NCI-H2171 treated with DMSO at 0.1 percent for 48 hours (cell line): ENCODE data around the gene OLFM2.
"Not testable (repeated sequence)": the region's sequence is repeated elsewhere in the genome, so short reads cannot be mapped to it uniquely, and the experiment has no call there.

Experiments
- DNase-seq: peaks from one replicate; lab custom pipeline; 2025; lab: John Stamatoyannopoulos, UW

Gene OLFM2

DNA sequence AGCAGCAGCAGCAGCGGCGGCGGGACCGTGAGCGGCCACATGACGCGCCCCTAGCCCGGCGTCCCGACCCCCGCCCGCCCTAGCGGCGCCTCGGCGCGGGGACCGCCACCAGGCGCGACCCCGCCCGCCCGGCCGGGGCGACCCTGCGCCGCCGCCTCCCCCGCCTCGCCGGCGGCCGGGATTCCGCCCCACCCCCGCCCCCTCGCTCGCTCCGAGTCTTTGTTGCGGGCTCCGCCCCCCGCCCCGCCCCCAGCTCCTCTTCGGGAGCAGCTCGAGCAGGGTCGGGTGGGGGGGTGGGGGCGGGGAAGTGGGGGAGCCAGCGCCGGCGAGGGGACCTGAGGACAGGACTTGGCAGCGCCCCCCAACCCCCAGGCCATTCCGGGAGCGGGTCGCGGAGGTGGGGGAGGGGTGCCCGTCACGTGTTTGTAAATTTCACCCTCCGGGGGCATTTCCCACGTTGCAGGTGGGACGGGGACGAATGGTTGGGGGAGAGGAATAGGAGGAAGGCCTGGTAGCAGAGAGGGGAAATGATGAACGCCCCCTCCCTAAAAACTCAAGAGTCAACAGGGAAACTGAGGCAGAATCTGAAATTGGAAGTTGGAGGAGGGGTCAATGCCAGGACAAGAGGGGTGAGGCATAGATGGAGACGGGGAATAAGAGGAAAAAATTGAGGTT, at the start of gene OLFM2:
Gene OLFM2 (minus strand): TSS at position 190 of the 675 bp plus-strand sequence. CDS start 149 bp downstream, at position 41.
- peak; percentile 16 for DNase-seq

DNA sequence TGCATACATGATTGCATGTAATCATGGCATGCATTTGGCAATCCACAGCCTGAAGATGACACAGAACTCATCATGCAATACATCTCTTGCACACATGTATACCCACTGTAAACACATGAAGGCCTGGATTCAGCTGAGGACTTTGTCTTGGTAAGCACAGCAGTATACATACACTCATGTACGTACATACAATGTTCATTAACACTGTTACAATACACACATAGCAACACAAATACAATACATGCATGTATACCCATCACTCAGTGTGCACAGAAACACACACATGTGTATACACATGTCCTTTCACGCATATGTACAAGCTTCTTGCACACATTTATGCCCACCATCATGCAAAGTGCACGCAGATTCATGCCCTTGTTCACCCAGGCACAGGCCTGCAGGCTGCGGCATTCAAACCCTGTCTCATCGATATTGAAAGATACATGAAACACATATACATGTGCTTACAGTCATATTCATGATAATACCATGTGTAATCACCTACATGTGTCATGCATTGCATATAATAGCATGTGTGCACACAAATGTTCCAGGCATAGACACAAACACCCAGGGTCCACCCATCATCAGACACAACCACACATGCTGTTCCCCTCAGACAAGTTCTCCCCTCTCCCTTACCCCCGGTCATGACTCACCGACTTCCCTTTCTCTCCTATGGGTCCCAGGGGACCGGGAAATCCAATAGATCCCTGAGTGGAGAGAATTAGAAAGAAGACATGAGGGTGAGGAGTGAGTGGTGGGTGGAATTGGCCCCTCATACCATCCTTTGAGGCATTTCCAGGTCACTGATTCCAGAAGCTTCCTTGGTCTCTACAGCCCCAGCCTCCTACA, 45.3 kb upstream of the OLFM2 start:
- DNase-seq, result no peak

DNA sequence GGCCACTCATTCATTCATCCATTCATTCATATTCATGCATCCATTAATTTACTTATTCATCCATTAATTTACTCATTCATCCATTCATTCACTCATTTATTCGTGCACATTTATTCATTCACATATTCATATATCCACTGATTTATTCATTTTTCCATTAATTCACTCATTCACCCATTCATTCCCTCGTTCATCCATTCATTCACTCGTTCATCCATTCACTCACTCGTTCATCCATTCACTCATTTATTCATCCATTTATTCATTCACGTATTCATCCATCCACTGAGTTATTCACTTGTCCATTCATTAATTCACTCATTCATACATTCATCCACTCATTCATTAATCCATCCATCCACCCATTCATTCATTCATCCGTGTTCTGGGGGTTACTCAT, 35.8 kb upstream of the OLFM2 start:
- DNase-seq, result no peak

DNA sequence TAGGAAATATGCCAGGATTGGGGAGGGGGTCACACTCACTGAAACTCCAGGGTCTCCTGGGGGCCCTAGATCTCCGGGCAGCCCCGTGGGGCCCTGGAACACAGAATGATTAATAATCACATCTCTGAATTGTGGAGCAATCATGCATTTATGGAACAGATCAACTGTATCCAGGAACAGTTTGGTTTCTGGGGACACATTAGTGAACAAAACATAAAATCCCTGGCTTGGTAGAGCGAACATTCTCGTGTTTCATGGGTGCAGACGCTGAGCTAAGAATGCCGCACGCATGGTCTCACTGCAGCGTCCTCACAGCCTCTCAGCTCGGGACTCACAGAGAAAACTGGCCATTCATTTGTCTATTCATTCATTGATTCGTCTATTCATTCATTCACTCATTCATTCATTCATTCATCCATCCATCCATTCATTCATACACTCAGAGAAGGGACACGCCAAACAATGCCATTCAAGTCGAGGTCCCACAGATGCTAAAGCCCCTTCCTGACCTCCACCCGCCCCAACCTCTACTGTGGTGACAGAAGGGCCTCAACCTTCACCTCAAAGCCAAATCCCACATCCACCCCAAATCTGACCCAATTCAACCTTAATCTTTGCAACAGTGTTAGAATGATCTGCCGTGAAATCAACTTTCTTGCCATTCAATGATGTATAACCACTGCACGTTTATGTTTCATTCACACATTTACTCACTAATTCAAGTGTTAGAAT, 35.0 kb upstream of the OLFM2 start:
- no peak for DNase-seq

DNA sequence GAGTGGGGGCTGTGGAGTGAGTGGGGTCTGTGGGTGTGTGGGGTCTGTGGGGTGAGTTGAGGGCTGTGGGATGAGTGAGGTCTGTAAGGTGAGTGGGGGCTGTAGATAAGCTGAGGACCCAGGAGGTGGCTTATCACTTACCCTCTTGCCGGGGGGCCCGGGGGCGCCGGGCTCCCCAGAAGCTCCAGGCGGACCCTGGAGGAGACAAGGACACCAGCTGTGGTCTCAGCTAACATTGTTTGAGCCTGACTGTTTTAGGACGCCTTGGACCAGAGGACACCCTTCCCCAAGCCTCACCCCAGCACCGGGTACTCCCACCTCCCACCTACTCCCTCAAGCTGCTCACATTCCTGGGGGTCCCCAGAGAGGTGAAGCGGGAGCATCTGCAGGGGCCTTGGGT, 34.2 kb upstream of the OLFM2 start:
- no peak for DNase-seq

DNA sequence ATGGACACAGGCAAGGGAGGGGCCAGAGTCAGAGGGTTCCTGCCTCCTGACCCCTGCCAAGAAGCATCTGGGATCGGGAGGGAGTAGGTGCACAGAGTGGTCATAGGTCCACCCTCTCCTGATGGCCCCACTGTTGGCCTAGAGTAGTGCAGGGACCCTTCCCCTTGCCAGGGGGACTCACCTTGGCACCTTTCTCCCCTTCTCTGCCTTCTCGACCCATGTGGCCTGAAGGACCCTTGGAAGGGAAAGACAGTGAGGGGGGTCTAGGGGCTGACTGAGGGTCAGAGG, 33.3 kb upstream of the OLFM2 start:
- DNase-seq, result no peak

DNA sequence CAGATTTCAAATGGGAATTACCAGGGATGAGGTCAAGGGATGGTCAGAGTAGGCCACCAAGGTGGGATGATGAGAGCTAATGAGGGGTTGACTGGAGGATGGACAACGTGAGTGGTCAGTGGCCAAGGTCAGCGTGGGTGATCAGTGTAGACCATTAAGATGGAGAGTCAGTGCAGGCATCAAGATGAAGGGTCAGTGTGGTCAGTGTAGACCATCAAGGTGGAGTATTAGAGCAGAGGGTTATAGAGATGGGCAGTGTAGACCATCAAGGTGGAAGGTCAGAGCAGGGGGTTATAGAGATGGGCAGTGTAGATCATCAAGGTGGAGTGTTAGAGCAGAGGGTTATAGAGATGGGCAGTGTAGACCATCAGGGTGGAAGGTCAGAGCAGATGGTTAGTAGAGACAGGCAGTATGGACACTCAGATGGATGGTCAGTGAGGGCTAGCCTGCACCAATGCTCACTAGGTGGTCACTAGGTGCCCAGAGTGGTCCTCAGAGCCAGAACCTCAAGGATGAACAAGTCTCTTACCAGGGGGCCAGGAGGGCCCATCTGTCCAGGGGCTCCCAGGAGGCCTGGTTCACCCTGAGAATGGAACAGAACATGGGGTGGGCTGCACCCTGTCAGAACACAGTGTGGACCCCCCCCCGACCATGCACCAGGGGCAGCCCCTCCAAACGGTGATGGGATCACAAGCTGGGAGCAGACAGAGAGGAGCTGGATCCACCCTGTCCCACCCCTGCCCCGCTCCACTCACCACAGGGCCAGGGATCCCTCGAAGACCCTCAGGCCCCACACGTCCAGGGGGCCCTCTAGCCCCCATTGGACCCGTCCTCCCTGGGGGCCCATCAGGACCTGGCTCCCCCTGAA, 32.7 kb upstream of the OLFM2 start:
- no peak for DNase-seq

DNA sequence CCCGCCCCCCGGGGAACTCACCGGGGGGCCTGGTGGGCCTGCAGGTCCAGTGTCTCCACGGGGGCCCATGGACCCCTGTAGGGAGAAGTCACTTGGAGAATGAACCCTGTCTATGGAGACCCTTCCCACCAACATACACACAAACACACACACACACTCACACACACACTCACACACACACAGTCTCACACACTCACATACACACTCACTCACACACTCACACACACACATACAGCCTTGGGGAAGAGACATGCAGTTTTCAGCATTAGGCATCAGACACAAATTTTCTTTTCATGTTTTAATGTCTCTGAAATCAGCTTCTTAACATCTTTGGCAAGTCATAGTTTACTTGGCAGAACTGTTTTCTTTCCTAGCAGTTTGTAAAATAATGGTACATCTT, 31.0 kb upstream of the OLFM2 start:
- DNase-seq, result no peak

DNA sequence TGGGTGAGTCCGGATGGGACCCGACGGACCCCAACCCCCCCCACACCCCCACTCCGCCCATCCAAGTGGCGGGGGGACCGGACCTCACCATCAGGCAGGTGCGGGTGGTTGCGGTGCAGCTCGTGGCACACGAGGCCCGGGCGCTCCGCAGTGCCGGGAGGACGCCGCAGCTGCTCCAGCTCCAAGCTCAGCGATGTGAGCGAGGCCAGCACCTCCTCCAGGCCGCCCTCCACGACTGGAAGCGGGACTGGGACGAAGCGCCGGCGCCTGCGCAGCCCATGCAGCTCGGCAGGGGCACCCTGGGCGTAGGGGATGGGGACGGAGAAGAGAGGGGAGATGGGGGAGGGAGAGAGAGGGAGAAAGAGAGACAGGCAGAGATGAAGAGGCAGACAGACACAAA, 30.1 kb upstream of the OLFM2 start:
- DNase-seq, result no peak

DNA sequence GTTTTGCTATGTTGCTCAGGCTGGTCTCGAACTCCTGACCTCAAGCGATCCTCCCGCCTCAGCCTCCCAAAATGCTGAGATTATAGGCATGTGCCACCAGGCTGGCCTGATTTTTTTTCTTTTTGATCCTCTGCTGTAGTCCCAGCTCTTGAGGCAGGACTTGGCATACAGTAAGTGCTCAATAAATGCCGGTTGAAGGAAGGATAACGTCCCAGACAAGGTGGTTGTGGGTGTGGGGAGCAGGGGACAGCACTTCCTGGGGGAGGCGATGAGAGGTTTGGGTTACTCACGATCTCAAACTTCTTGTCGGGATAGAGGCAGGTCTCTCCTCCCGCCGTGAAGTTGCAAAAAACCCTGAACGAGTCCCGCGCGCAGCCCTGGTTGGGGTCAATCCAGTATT, 29.7 kb upstream of the OLFM2 start:
- DNase-seq, result no peak

DNA sequence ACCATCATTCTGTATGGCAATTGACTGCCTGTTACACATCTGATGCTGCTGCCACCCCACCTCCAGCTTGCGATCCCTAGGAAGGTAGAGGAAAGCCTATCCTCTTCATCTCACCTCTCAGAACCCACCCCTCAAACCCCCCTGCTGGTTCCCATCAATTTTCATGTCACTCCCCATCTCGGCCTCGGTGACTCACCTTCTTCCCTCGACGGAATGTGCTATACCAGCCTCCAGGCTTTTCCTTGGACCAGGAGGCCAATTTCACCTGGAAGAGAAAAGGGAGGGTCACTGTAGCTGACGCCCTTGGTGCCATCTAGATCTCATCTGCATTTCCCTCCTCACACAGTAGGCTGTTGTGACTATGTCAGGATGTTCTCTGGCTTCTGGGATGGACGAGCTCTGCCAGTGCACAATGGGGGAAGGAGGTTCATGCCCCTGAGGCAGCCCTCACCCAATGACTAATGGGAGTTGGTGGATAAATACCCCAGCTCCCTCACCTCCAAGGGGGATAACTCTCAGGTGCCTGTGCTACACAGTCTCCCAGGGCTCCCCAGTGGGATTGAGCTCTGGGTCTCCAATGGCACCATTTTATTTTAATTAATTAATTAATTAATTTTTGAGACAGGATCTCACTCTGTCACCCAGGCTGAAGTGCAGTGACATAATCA, 26.4 kb upstream of the OLFM2 start:
- no peak for DNase-seq

DNA sequence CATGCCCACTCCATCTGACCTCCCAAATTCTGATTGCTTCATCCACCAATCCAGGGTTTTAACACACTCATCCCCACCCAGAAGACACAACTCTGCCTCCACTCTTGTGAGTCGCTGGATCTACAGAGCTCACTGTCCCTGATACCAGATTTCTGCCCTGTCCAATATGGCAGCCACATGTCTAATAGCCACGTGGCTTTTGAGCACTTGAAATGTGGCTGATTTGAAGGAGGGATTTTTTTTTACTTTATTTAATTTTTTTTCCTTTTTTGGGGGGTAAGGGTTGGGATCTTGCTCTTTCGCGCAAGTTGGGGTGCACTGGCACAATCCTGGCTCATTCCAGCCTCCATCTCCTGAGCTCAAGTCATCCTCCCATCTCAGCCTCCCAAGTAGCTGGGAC, 24.8 kb upstream of the OLFM2 start:
- no peak for DNase-seq

DNA sequence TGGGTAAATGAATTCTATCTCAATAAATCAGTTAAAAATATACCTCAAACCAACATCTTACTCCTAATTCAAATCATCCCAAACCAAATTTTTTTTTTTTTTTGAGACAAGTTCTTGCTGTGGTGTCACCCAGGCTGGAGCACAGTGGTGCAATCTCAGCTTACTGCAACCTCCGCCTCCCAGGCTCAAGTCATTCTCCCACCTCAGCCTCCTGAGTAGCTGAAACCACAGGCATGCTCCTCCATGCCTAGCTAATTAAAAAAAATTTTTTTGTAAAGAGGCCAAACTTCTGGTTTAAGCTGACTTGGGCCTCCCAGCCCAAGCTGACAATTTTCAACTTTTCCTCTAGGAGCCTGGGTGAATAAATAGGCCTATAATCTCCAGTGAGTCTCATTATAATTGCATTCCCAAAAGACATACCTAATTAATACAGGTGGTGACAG, 22.1 kb upstream of the OLFM2 start:
- DNase-seq, result no peak

DNA sequence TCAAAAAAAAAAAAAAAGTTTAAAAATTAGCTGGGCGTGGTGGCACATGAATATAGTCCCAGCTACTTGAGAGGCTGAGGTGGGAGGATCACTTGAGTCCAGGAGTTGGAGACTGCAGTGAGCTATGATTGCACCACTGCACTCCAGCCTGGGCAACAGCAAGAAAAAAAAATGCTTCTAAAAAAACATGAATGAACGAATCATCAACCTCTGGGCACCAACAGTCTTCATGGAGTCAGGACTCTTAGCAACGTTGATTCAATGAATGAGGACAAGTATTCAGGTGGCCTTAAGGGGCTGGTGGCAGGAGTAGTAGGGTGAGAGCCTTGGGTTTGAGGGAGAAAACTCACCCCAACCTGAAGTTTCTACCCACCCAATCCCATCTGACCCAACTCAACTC, 20.6 kb upstream of the OLFM2 start:
- DNase-seq, result no peak

DNA sequence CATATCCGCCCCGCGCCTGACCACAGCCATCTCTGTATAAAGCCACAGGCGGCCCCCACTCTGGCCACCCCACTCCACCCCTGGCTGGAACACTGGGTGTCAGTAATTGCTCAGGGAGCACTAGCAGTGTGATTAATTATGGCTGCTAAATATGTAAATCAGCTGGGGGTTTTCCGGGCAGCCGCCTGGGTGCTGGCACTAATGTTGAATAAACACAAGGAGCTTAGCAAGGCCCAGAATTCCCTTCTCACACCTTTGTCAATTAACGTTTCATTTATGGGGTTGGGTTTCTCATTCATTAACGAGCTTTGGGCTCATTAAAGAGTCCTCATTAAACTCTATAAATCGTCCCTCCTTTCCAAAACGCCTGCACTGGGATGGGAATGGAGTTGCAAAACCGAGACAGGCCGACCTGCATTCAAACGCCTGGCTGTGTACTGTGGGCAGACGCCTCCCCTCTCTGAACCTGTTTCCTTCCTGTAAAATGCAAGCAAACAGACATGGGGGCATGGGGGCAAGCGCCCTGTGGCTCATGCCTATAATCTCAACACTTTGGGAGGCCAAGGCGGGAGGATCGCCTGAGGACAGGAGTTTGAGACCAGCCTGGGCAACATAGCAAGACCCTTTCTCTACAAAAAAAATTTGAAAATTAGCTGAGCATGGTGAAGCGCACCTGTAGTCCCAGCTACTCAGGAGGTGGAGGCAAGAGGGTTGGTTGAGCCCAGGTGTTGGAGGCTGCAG, 17.7 kb upstream of the OLFM2 start:
- no peak for DNase-seq

DNA sequence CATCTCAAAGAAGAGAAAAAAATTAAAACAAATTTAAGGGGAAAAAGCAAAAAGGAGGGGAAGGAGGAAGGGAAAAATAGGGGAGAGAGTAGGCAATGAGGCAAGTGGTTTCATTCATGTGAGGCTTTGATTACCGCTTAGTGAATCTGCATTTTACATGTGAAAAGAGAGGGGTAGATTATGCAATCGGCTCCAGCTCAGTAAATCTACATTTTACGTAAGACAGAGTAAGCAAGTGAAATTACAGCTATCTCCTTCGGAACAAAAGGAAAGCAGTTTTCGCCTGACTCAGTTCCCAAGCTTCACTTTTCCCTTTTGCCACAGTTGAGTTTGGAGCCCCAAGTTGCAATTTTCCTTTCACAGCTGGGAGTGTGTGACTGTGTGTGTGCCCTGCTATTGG, 16.0 kb upstream of the OLFM2 start:
- no peak for DNase-seq

DNA sequence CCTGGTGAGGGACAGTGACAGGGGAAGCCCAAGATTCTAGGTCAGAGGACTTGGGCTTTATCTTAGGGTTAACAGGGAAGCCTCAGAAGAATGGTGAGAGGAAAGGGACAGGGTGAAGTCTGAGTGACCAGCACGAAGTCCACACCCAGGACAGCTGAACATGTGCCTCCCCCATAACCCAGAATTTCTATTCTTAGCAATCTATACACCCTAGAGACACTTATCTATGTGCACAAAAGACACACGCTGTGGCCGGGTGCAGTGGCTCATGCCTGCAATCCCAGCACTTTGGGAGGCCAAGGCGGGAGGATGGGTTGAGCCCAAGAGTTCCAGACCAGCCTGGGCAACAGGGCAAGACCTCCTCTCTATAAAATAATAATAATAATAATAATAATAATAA, 11.1 kb upstream of the OLFM2 start:
- no peak for DNase-seq

DNA sequence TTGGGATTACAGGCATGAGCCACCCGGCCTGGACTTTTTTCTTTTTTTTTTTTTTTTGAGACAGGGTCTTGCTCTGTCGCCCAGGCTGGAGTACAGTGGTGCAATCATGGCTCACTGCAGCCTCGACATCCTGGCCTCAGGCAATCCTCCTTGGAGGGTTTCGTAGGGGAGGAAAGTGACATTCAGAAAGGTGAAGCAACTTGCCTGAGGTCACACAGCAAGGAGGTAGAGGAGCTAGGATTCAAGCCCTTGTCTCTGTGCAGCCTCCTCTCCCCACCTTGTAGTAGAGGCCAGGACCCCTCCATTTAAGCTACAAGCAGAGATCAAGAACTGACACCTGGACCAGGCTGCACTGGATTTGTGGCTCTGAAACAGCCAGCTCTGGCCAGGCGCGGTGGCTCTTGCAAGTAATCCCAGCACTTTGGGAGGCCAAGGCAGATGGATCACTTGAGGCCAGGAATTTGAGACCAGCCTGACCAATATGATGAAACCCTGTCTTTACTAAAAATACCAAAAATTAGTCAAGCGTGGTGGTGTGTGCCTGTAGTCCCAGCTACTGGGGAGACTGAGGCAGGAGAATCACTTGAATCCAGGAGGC, 10.3 kb upstream of the OLFM2 start:
- DNase-seq, result not testable (repeated sequence)

DNA sequence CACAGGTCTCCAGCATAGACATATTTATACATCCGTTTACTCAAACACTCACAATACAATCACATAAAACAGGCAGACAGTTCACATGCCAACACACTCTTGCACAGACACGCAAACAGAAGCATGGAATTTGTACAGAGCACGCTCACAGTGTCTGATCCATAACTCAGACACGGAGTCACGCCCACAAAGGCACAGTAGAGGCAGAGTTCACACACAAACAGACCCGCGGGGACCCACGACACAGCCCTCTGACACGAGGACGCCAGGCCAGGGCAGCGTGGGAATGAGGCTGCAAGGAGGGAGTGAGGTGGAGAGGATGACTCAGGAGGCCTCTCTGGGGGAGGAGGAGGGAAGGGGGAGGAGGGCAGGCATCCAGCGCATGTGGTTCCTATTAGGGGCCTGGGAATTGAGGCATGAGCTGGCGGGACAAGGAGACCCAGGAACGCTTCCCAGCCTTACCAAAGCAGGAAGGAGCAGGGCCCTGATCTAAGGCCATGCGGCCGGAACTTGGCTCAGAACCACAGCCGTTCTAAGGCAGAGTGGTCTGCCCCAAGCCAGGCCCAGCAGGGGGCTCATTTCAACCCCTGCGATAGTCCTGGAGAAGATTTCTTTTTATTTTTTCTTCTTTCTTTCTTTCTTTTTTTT, 9.1 kb upstream of the OLFM2 start:
- no peak for DNase-seq

DNA sequence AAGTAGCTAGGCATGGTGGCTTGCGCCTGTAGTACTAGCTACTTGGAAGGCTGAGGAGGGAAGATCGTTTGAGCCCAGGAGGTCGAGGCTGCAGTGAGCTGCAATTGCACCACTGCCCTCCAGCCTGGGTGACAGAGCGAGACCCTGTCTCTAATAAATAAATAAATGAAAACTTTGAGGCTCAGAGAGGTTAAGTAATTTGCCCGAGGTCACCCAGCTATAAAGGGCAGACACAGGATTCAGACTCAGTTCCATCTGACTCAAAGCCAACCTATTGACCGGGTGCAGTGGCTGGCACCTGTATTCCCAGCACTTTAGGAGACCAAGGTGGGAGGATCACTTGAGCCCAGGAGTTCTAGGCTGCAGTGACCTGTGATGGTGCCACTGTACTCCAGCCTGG, 7.4 kb upstream of the OLFM2 start:
- no peak for DNase-seq
